ENCODE measurements around the gene DRC1.

GRCh38 chr2:26477126-26477910, 75.6 kb downstream of the DRC1 start:
- TF ChIP-seq, protein P1, sequence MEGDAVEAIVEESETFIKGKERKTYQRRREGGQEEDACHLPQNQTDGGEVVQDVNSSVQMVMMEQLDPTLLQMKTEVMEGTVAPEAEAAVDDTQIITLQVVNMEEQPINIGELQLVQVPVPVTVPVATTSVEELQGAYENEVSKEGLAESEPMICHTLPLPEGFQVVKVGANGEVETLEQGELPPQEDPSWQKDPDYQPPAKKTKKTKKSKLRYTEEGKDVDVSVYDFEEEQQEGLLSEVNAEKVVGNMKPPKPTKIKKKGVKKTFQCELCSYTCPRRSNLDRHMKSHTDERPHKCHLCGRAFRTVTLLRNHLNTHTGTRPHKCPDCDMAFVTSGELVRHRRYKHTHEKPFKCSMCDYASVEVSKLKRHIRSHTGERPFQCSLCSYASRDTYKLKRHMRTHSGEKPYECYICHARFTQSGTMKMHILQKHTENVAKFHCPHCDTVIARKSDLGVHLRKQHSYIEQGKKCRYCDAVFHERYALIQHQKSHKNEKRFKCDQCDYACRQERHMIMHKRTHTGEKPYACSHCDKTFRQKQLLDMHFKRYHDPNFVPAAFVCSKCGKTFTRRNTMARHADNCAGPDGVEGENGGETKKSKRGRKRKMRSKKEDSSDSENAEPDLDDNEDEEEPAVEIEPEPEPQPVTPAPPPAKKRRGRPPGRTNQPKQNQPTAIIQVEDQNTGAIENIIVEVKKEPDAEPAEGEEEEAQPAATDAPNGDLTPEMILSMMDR (IDR thresholded peaks at IDR 0.05), result no peak
- TF ChIP-seq POLR2A (IDR thresholded peaks at IDR 0.05), result no peak

All from uterus (tissue), 2 donors.